KBM-7 (cell line): Measurements from ENCODE around the gene PPP1R37.

Experiments used
- DNase-seq: peaks from one replicate; pipeline ENCODE4 v3.0.0-alpha.2; 2015
- in situ Hi-C: fragments of 300-500 bp; cut with MboI; formaldehyde crosslinking; loops from 2 replicates; pipeline ENCODE4 v1.14.3; 2020; ENCODE audit warnings: low sequenced_read_pairs, low pct_unique_long_range_greater_than_20kb, mixed read lengths

Gene PPP1R37

GRCh38 chr19:45092747-45093678, at the start of gene PPP1R37:
TSS of gene PPP1R37 (plus strand) at chr19:45093179. CDS start at chr19:45093326, 147 bp downstream.
- in situ Hi-C loops, result no loop called here
- DNase-seq, result peak; percentile 94

GRCh38 chr19:45045671-45046353, 47.2 kb upstream of the PPP1R37 start:
- in situ Hi-C loops, result no loop called here
- no peak for DNase-seq

- DNase-seq, result no peak
- in situ Hi-C loops, result no loop called here
These were observed 46.6 kb upstream of the PPP1R37 start for GRCh38 chr19:45046355-45046754.

GRCh38 chr19:45047188-45047797, 45.7 kb upstream of the PPP1R37 start:
- DNase-seq, result peak; percentile 77
- in situ Hi-C loops, result no loop called here

- no peak for DNase-seq
- in situ Hi-C loops, result no loop called here
These were observed 43.8 kb upstream of the PPP1R37 start for GRCh38 chr19:45049073-45049736.

DNA sequence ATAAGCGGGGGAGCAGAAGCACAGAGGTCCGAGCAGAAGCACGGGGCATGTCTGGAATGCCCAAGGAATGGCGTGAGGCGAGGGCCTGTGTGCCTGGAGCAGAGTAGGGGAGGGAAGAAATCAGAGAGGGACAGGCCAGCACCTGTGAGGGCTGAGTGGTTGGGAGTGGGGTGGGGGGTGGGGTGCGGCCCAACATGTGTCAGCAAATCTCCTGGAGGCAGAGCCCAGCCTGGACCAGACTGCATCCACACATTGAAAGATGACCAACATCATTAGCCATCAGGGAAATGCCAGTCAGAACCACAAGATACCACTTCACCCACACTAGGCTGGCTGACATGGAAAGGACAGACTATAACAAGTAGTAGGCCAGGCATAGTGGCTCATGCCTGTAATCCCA, 42.9 kb upstream of the PPP1R37 start:
- in situ Hi-C loops, result no loop called here
- DNase-seq, result no peak

GRCh38 chr19:45051929-45052579, 40.9 kb upstream of the PPP1R37 start:
- no peak for DNase-seq
- in situ Hi-C loops, result no loop called here

GRCh38 chr19:45056831-45057230, 36.1 kb upstream of the PPP1R37 start:
- in situ Hi-C loops, result no loop called here
- DNase-seq, result no peak

DNA sequence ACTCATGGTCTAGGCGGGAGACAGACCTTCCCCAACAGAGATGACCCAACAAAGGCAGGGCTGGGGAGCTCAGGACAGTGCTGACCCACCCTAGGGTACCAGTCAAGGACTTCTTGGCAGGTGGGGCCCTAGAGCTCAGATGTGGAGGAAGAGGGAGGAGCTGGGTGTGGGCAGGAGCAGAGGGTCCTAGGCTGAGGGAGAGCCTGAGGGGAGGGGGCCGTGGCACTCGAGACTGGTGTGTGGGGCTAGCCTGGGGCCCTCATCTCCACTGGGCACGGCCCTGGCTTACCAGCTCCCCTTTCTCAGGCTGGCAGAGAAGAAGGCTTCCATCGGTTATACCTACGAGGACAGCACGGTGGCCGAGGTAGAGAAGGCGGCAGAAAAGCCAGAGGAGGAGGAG, 35.5 kb upstream of the PPP1R37 start:
- in situ Hi-C loops, result no loop called here
- DNase-seq, result no peak

GRCh38 chr19:45058622-45059159, 34.3 kb upstream of the PPP1R37 start:
- DNase-seq, result no peak
- in situ Hi-C loops, result no loop called here

DNA sequence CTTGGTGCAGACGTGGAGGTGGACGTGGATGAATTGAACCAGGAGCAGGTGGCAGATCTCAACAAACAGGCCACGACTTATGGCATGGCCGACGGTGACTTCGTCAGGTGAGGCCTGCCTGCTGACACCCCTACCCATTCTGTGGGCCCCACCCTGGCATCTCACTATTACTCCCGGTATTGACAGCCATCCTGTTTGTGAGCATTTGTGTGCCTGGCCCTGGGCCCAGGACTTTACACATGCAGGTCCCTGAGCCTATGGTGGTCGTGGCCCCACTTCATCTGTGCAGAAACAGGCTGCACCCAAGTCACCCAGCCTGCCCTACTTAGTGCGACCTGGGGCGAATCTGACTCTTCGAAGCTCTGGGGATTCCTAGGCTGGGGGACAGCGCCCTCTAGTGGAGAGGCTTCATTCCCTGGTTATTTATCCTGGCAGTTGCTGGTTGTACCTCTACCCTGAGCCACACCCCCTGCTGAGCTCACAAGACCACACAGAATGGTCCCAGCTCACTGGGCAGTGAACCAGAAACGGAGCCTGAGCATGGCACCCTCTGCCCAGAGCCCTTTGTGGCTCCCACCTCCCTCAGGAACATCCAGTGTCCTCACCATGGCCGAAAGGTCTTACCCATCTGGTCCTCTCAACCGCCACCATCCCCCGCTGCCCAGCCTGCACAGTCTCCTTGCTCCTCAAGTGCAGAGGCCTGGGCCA, 33.6 kb upstream of the PPP1R37 start:
- in situ Hi-C loops, result no loop called here
- DNase-seq, result peak; percentile 84

GRCh38 chr19:45061965-45062364, 31.0 kb upstream of the PPP1R37 start:
- in situ Hi-C loops, result no loop called here
- no peak for DNase-seq

DNA sequence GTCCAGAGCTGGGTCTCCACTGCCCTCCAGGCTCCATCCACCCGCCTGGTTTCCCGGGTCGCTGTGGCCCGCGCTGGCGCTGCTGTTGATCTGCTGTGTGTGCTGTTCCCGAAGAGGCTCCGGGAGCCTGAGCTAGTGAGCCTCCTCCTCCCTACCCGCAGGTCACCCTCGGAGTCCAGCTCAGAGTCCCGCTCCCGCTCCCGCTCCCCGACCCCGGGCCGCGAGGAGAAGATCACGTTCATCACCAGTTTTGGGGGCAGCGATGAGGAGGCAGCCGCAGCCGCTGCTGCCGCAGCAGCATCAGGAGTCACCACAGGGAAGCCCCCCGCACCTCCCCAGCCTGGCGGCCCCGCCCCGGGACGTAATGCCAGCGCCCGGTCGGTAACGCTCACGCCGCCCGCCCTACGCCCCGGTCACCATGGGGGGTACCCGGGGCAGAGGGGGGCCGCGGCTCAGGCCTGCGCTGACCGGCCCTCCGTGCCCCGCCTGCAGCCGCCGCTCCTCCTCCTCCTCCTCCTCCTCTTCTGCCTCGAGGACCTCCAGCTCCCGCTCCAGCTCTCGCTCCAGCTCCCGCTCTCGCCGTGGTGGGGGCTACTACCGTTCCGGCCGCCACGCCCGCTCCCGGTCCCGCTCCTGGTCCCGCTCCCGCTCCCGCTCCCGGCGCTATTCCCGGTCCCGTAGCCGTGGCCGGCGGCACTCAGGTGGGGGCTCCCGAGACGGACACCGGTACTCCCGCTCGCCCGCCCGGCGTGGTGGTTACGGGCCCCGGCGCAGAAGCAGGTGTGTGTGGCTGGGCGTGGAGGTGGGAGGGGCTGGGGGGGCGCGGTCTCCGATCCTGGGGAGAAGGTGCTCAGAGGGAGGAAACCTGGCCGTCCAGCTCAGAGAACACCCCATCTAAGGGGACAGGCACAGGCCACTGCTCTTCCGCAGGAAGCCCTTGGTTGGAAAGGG, 28.9 kb upstream of the PPP1R37 start:
- in situ Hi-C loops, result no loop called here
- no peak for DNase-seq

- no peak for DNase-seq
- in situ Hi-C loops, result no loop called here
These were observed 25.9 kb upstream of the PPP1R37 start for GRCh38 chr19:45066921-45067661.

DNA sequence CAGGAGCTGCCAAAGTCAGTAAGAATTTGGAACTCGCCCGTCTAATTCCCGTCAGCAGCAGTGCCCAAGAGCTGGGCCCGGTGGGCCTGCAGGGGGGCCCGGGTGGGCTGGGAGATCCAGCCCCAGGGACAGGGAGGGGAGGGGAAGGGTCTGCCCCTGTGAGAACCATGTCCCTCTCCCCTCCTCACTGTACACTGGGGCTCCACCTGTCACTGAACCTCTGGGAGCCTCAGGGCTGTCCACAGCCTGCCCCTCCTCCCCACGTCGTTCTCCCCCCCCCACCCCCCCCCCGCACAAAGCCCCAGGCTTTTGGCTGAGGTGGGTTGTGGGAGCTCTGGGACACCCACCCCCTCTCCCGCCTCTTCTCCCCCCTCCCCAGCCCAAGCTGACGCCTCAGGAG, 24.9 kb upstream of the PPP1R37 start:
- no peak for DNase-seq
- in situ Hi-C loops, result no loop called here

DNA sequence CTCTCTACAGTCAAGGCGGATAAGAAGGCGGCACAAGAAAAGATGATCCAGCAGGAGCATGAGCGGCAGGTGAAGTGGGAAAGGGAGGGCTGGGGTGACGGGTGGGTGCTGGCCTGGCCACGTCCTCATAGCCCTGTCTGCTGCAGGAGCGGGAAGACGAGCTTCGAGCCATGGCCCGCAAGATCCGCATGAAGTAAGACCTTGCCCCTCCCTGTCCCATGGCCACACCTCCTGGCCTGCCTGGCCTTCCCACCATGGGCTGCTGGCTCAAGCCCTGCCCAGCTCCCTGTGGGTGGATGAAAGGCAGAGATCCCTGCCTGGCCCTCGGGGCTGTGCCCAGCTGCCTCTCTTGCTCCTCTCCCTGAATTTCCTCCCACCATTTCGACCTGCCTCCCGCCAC, 23.9 kb upstream of the PPP1R37 start:
- in situ Hi-C loops, result no loop called here
- no peak for DNase-seq

- no peak for DNase-seq
- in situ Hi-C loops, result no loop called here
These were observed 22.8 kb upstream of the PPP1R37 start for GRCh38 chr19:45070214-45070613.
